Neural progenitor cell (in vitro differentiated cells): ENCODE results near the gene LRRK2. TPM values are rescaled to one million over a fixed set of nuclear protein-coding genes. Genes with fewer than 3 reads are reported as not detected.

Experiments used
- DNase-seq: peaks from one replicate; pipeline ENCODE4 v3.0.0-alpha.2; 2016; ENCODE audit warnings: low spot score
- H2AFZ ChIP-seq: fragments of 200-600 bp; sonication (generic); replicated peaks from 2 replicates; pipeline ENCODE4 v1.6.1; 2016; ENCODE audit warnings: antibody characterized with exemption
- H3F3A ChIP-seq: fragments of 200-600 bp; sonication (generic); 2 replicates; pipeline ENCODE4 v1.6.1; 2016; ENCODE audit warnings: antibody characterized with exemption, low read depth
- H3K27ac ChIP-seq: fragments of 200-600 bp; sonication (generic); 2 replicates; pipeline ENCODE4 v1.5.1; 2016; ENCODE audit warnings: mild to moderate bottlenecking
- H3K27me3 ChIP-seq: fragments of 200-600 bp; sonication (generic); 2 replicates; pipeline ENCODE4 v1.6.1; 2016; ENCODE audit warnings: mild to moderate bottlenecking, moderate library complexity
- H3K36me3 ChIP-seq: fragments of 200-600 bp; sonication (generic); 2 replicates; pipeline ENCODE4 v1.5.1; 2016
- H3K4me1 ChIP-seq: fragments of 200-600 bp; sonication (generic); 2 replicates; pipeline ENCODE4 v1.6.1; 2016; ENCODE audit warnings: mixed run types
- H3K4me2 ChIP-seq: fragments of 200-600 bp; sonication (generic); 2 replicates; pipeline ENCODE4 v1.6.1; 2016
- H3K4me3 ChIP-seq: fragments of 200-600 bp; sonication (generic); 2 replicates; pipeline ENCODE4 v1.5.1; 2016
- H3K79me2 ChIP-seq: fragments of 200-600 bp; sonication (generic); 2 replicates; pipeline ENCODE4 v1.6.1; 2016; ENCODE audit warnings: low read depth
- H3K9ac ChIP-seq: fragments of 200-600 bp; sonication (generic); 2 replicates; pipeline ENCODE4 v1.6.1; 2016
- H3K9me3 ChIP-seq: fragments of 200-600 bp; sonication (generic); 2 replicates; pipeline ENCODE4 v1.5.1; 2016; ENCODE audit warnings: low read depth
- H4K20me1 ChIP-seq: fragments of 200-600 bp; sonication (generic); 2 replicates; pipeline ENCODE4 v1.6.1; 2016; ENCODE audit warnings: low read depth
- H3K27ac Mint-ChIP-seq: 3 replicates; pipeline ENCODE4 v1.8.0; 2021; ENCODE audit warnings: mixed read lengths
- H3K27me3 Mint-ChIP-seq: 2 replicates; pipeline ENCODE4 v1.8.0; 2022; ENCODE audit warnings: low read depth, mild to moderate bottlenecking, inconsistent platforms, moderate library complexity, mixed read lengths; ENCODE audit not compliant: insufficient read depth
- H3K36me3 Mint-ChIP-seq: 3 replicates; pipeline ENCODE4 v1.8.0; 2021; ENCODE audit warnings: mixed read lengths
- H3K4me1 Mint-ChIP-seq: 3 replicates; pipeline ENCODE4 v1.8.0; 2021; ENCODE audit warnings: mixed read lengths
- H3K4me3 Mint-ChIP-seq: 3 replicates; pipeline ENCODE4 v1.8.0; 2021; ENCODE audit warnings: mild to moderate bottlenecking, moderate library complexity, mixed read lengths
- H3K9me3 Mint-ChIP-seq: 3 replicates; pipeline ENCODE4 v1.8.0; 2020; ENCODE audit warnings: mixed read lengths
- EZH2 ChIP-seq: fragments of 200-600 bp; sonication (generic); IDR thresholded peaks from 2 replicates; pipeline ENCODE4 v1.6.1; 2017; ENCODE audit warnings: antibody characterized with exemption, mild to moderate bottlenecking, moderate library complexity
- EZH2phosphoT487 ChIP-seq: fragments of 200-600 bp; sonication (generic); IDR thresholded peaks from 2 replicates; pipeline ENCODE4 v1.6.1; 2017; ENCODE audit warnings: antibody characterized with exemption
- total RNA-seq: library from RNA; depleted of rRNA; stranded (reverse); fragments of >200 nt; gene quantifications from 2 replicates; pipeline ENCODE4 v1.2.3, GENCODE V29; 2015; ENCODE audit warnings: low replicate concordance
- TF ChIP-seq, protein P1 (sequence below): fragments of 200-600 bp; sonication (generic); IDR thresholded peaks from 2 replicates; pipeline ENCODE4 v1.5.1; 2017; ENCODE audit warnings: antibody characterized with exemption, mild to moderate bottlenecking

Gene LRRK2
- total RNA-seq, 1 donor from 2014 or later = 0.11 TPM

- Histone ChIP-seq H3K9ac (no peak overlapping the region), H3F3A (no peaks in the 10 kb centered on the region), H4K20me1 (no peaks in the 10 kb centered on the region), H3K79me2 (no peaks in the 10 kb centered on the region), H3K4me1 (no peaks in the 10 kb centered on the region), H3K36me3 (no peaks in the 10 kb centered on the region), H3K4me3 (no peak overlapping the region), H3K4me2 (no peak overlapping the region), H3K27me3 (peaks cover 54% of the 10 kb centered on the region), H2AFZ (no peak overlapping the region), H3K9me3 (no peaks in the 10 kb centered on the region), H3K27ac (no peak overlapping the region)
- H3K9me3 Mint-ChIP-seq = no peaks in the 10 kb centered on the region
- H3K27me3 Mint-ChIP-seq = peaks cover 10% of the 10 kb centered on the region
- H3K27ac Mint-ChIP-seq = no peak overlapping the region
- peak overlapping the region; percentile 84 for H3K4me3 Mint-ChIP-seq
- DNase-seq = no peak
- no peaks in the 10 kb centered on the region for H3K36me3 Mint-ChIP-seq
- TF ChIP-seq EZH2phosphoT487 (no peak), EZH2 (no peak)
- TF ChIP-seq, protein P1, sequence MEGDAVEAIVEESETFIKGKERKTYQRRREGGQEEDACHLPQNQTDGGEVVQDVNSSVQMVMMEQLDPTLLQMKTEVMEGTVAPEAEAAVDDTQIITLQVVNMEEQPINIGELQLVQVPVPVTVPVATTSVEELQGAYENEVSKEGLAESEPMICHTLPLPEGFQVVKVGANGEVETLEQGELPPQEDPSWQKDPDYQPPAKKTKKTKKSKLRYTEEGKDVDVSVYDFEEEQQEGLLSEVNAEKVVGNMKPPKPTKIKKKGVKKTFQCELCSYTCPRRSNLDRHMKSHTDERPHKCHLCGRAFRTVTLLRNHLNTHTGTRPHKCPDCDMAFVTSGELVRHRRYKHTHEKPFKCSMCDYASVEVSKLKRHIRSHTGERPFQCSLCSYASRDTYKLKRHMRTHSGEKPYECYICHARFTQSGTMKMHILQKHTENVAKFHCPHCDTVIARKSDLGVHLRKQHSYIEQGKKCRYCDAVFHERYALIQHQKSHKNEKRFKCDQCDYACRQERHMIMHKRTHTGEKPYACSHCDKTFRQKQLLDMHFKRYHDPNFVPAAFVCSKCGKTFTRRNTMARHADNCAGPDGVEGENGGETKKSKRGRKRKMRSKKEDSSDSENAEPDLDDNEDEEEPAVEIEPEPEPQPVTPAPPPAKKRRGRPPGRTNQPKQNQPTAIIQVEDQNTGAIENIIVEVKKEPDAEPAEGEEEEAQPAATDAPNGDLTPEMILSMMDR = no peak
- peaks cover 8% of the 10 kb centered on the region for H3K4me1 Mint-ChIP-seq
Observed at GRCh38 chr12:40225984-40226602, 1.3 kb downstream of the LRRK2 start.

DNA sequence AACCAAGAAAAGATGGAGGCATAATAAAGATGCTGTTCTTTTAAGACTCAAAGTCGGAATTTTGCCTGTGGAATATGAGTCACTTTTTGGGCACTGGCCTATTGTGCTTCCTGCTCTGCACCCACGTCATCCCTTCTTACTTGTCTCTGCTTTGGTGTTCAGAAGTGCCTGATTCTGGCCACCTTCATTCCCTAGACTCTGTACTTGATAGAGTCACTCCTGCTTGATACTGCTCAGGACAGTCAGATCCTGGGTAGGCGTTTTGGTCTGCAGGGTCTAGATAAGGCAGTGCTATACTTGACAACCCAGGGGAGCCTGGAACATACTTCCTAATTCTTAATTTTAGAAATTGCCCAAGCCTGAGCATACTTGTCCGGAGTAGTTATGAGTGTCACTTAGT is 1.9 kb downstream of the LRRK2 start:
- DNase-seq = no peak
- Histone ChIP-seq H3K79me2 (no peaks in the 10 kb centered on the region), H3K9me3 (no peaks in the 10 kb centered on the region), H2AFZ (no peak overlapping the region), H3K36me3 (no peaks in the 10 kb centered on the region), H4K20me1 (no peaks in the 10 kb centered on the region), H3F3A (no peaks in the 10 kb centered on the region), H3K4me2 (no peak overlapping the region), H3K9ac (no peak overlapping the region), H3K4me3 (no peak overlapping the region), H3K27me3 (peaks cover 54% of the 10 kb centered on the region), H3K4me1 (no peaks in the 10 kb centered on the region), H3K27ac (no peak overlapping the region)
- TF ChIP-seq, protein P1 = no peak
- no peak for TF ChIP-seq EZH2phosphoT487
- TF ChIP-seq EZH2 = no peak
- Mint-ChIP-seq H3K9me3 (no peaks in the 10 kb centered on the region), H3K36me3 (no peaks in the 10 kb centered on the region), H3K4me3 (no peak overlapping the region), H3K27ac (no peak overlapping the region), H3K27me3 (peaks cover 10% of the 10 kb centered on the region), H3K4me1 (peaks cover 8% of the 10 kb centered on the region)

- Histone ChIP-seq H3K4me3 (no peak overlapping the region), H3K4me2 (no peak overlapping the region), H2AFZ (no peak overlapping the region), H3K79me2 (no peaks in the 10 kb centered on the region), H3K36me3 (no peaks in the 10 kb centered on the region), H3K9ac (no peak overlapping the region), H3F3A (no peaks in the 10 kb centered on the region), H3K27me3 (peaks cover 50% of the 10 kb centered on the region), H3K27ac (no peak overlapping the region), H4K20me1 (no peaks in the 10 kb centered on the region), H3K9me3 (no peaks in the 10 kb centered on the region), H3K4me1 (no peaks in the 10 kb centered on the region)
- no peaks in the 10 kb centered on the region for H3K9me3 Mint-ChIP-seq
- H3K36me3 Mint-ChIP-seq = no peaks in the 10 kb centered on the region
- no peak for DNase-seq
- H3K27me3 Mint-ChIP-seq = peaks cover 10% of the 10 kb centered on the region
- no peak overlapping the region for H3K27ac Mint-ChIP-seq
- no peak for TF ChIP-seq EZH2
- TF ChIP-seq, protein P1 = no peak
- TF ChIP-seq EZH2phosphoT487 = no peak
- H3K4me1 Mint-ChIP-seq = peaks cover 8% of the 10 kb centered on the region
- no peak overlapping the region for H3K4me3 Mint-ChIP-seq
Observed at GRCh38 chr12:40227447-40227846, 2.6 kb downstream of the LRRK2 start.
